ENCODE data around the gene PIK3IP1.

GRCh38 chr22:31274017-31274416 lies 18.3 kb downstream of the PIK3IP1 start:
- TF ChIP-seq MAFK (IDR thresholded peaks at IDR 0.05; ENCODE audit: low read depth, low read length) = no peak
- TF ChIP-seq EZH2 (IDR thresholded peaks at IDR 0.05; ENCODE audit: low read depth, low read length, severe bottlenecking) = no peak
- TF ChIP-seq, protein P1, sequence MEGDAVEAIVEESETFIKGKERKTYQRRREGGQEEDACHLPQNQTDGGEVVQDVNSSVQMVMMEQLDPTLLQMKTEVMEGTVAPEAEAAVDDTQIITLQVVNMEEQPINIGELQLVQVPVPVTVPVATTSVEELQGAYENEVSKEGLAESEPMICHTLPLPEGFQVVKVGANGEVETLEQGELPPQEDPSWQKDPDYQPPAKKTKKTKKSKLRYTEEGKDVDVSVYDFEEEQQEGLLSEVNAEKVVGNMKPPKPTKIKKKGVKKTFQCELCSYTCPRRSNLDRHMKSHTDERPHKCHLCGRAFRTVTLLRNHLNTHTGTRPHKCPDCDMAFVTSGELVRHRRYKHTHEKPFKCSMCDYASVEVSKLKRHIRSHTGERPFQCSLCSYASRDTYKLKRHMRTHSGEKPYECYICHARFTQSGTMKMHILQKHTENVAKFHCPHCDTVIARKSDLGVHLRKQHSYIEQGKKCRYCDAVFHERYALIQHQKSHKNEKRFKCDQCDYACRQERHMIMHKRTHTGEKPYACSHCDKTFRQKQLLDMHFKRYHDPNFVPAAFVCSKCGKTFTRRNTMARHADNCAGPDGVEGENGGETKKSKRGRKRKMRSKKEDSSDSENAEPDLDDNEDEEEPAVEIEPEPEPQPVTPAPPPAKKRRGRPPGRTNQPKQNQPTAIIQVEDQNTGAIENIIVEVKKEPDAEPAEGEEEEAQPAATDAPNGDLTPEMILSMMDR (IDR thresholded peaks at IDR 0.05; ENCODE audit: control extremely low read depth in 1 of 3, insufficient read depth in 1 of 3, low read depth in 1 of 3, low read length in 3 of 3) = no peak
- TF ChIP-seq POLR2A (IDR thresholded peaks at IDR 0.05; ENCODE audit: control extremely low read depth in 1 of 2, low read depth in 2 of 2, low read length in 2 of 2) = no peak
- TF ChIP-seq CEBPB (IDR thresholded peaks at IDR 0.05; ENCODE audit: low read depth, low read length) = no peak
- no peak for TF ChIP-seq RAD21 (IDR thresholded peaks at IDR 0.05 in 1 of 2, conservative IDR thresholded peaks at IDR 0.05 in 1 of 2; ENCODE audit: low read depth in 2 of 2, low read length in 2 of 2)
- no peak for TF ChIP-seq POLR2AphosphoS5 (IDR thresholded peaks at IDR 0.05; ENCODE audit: low read depth, low read length)
- no peak for TF ChIP-seq CHD2 (IDR thresholded peaks at IDR 0.05; ENCODE audit: low read length)
- TF ChIP-seq TCF12 (IDR thresholded peaks at IDR 0.05; ENCODE audit: low read depth, low read length) = no peak
- no peak for TF ChIP-seq EP300 (IDR thresholded peaks at IDR 0.05; ENCODE audit: borderline replicate concordance in 1 of 2, low read depth in 2 of 2, low read length in 2 of 2)
- no peak for TF ChIP-seq EGR1 (IDR thresholded peaks at IDR 0.05; ENCODE audit: borderline replicate concordance, low read depth, low read length)
- no peak for TF ChIP-seq FOSL1 (IDR thresholded peaks at IDR 0.05; ENCODE audit: insufficient read depth, low read depth, low read length)
- no peak for TF ChIP-seq CREB1 (IDR thresholded peaks at IDR 0.05)
